Putamen (tissue), 1 donor: Measurements from ENCODE around the gene PLCG2.
"Not testable (repeated sequence)": the region's sequence is repeated elsewhere in the genome, so short reads cannot be mapped to it uniquely, and the experiment has no call there.

ENCODE experiments used
- DNase-seq: peaks from one replicate; pipeline ENCODE4 v3.0.0-alpha.2; 2016; ENCODE audit warnings: low spot score

Gene PLCG2

DNA sequence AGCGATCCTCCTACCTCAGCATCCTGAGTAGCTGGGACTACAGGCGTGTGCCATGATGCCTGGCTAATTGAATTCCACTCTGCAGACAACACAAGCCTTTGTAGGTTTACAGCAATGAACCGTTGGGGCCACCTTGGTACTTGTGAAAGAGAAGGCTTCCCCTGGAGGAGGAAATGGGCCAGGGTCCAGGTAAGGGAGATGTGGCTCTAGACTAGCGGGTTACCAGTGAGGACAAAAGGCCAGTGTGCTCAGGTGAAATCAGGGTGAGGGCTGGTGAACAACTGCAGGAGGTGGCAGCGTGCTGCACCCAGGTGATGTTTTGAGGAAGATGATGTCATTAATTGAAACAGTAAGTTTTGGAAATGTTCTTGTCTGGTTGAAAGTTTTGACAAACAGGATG lies 225.5 kb downstream of the PLCG2 start:
- DNase-seq = no peak

DNA sequence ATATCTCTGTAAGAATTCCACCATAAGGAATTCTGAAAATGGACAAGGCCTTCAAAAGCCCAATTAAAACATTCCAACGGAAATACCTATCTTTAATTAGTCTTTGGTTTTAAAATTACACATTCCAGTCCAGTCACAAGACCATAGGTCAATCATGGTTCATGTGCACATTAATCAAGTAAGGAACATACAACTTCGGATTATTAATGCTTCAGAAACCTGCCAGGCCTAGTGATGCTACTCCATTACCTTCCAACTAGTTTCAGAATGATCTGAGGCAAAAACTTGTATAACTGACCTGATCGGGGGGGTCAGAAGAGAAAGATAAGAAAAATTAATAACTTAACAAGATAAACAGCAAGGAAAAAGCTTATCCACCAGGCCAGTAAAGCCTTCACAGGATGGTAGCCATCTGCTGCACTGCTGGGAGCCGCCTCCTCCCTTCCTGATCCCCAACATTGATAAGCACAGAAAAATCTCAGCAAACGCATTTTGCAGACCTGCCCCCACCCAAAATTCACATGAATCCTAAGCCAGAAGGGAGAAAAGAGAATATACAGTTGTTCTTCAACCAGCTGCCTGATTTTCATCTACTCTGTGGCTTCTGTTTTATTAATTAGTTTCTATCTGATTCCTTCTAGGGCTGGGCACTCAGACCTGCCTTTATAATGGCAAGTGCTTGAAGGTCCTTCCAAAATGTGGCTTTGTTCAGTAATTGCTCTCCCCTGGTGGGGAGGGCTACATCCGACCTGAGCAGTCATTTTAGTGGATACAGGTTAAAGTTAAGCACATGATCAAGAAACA lies 226.1 kb downstream of the PLCG2 start:
- no peak for DNase-seq

DNA sequence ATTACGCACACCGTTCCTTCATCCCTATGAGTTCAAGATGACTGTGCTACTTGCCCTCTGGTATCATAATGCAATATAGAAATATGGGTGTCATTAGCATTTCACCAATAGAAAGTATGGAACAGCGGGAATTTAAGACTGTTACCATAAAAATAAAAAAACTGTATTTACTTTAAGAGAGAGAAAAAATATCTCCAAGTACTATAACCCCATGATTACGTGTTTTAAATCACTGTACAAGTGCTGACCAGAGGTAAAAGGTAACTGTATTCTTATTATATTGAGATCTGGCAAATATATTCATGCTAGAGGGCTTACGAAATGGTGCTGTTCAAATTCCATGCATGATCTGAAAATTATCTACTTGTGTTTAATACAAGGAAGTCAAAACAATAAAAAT lies 226.9 kb downstream of the PLCG2 start:
- DNase-seq = no peak

DNA sequence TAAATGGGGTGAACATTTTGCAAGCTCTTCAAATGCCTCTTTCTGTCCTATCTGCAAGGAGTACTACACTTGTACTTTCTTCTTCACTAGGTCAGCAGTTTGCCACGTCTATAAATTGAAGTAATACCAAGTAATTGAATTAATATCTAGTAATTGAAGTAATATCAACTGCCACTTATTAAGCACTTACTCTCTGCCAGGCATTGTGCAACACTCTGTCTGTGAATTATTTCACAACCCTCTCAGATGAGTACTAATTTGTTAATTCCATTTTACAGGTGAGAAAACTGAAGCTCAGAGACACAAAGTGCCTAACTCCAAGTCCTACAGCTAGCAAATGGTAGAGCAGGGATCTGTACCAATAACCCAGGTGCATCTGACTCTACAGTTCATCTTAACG lies 228.1 kb downstream of the PLCG2 start:
- no peak for DNase-seq

DNA sequence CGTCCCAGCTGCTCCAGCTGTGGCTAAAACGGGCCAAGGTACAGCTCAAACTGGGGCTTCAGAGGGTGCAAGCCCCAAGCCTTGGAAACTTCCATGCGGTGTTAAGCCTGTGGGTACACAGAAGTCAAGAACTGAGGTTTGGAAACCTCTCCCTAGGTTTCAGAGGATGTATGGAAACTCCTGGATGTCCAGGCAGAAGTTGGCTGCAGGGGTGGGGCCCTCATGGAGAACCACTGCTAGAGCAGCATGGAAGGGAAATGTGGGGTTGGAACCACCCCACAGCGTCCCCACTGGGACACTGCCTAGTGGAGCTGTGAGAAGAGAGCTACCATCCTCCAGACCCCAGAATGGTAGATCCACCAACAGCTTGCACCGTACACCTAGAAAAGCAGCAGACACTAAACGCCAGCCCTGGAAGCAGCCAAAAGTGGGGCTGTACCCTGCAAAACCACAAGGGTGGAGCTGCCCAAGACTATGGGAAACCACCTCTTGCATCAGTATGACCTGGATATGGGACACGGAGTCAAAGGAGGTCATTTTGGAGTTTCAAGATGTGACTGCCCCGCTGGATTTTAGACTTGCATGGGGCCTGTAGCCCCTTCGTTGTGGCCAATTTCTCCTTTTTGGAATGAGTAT lies 230.0 kb downstream of the PLCG2 start:
- DNase-seq = no peak

DNA sequence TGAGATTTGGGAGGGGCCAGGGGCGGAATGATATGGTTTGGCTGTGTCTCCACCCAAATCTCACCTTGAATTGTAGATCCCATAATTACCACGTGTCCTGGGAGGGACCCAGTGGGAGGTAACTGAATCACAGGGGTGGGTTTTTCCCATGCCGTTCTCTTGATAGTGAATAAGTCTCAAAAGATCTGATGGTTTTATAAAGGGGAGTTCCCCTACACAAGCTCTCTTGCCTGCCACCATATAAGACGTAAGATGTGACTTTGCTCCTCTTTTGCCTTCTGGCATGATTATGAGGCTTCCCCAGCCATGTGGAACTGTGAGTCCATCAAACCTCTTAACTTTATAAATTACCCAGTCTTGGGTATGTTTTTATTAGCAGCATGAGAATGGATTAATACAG lies 230.7 kb downstream of the PLCG2 start:
- not testable (repeated sequence) for DNase-seq

DNA sequence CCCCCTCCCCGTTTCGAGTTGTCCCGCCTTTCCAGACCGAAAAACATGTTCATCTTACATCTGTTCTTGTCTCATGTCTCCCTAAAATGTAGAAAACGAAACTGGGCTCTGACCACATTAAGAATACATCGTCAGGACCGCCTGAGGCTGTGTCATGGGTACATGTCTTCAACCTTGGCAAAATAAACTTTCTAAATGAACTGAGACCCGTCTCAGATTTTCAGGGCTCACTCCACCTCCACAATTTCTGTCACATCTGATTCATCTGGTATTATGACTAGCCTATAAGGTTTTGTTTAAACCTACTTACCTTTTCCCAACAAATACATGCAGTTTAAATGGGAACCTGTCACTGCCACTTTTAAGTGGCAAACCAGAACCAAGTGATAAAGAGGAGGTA lies 231.6 kb downstream of the PLCG2 start:
- DNase-seq = no peak

DNA sequence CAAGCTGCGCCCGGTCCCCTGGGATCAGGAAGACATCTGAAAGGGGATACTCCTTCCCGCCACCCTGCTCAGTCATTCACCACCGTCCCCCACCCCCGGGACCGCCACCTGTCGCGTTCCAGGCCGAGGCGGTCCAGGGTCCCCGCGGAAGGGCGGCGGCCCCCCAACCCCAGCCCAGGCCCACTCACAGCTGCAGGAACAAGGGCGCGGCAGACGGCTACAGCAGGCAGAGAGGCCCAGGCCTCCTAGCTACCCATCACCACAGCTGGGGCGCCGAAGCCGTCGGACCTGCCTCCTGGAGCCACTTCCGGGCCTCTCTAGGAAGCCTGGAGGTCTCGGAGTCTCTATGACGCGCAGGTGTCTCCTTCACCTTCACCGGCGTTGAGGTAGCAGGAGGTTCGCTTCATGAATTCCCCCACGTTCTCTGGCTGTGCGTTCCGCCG lies 232.1 kb downstream of the PLCG2 start, which contains the start of gene SDR42E1:
Gene SDR42E1, minus strand, starts transcription at position 272 of the 443 bp plus-strand sequence. CDS start 10,612 bp downstream, outside the sequence.
- DNase-seq = no peak
